ENCODE data around the gene SERTAD1.
A peak's percentile ranks its signal among the peaks of the same experiment; 100 is the strongest.

DNA sequence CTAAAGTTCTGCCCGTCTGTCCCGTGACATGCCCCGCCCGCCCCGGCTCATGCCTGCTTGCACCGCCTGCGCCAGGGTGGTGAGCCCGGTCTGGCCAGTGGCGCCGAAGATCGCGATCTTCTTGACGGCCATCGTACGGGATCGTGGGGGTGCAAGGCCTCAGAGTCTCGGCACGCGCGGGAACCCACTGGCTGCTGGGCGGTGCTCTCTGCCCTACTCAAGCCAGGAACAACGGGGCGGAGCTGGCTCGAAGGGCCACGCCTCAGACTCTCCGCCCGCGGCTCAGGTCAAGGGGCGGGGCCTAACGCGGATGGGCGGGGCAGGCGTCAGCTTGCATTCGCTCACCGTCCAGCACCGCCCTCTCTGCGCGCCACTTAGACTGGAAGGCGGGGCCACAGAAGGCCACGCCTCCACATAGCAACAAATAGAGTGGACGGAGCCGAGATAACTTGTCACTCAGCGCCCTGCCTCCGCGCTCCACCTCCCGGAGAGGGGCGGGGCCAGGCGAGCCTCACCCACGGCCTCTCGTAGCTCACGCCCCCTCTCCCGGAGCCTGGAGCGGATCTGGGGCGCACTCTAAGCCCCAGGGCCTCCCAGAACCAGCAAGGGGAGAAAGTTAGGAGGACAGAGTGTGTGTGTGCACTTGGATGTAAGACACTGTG lies 39.9 kb upstream of the SERTAD1 start, which contains the start of gene BLVRB:
- TF ChIP-seq POLR2A (IDR thresholded peaks at IDR 0.05) (peak in 2 of 4 donors; percentile 58 to 81), POLR2AphosphoS5 (IDR thresholded peaks at IDR 0.05) (peak; percentile 77 to 98 (median 96)), EP300 (IDR thresholded peaks at IDR 0.05) (no peak)
- TF ChIP-seq, protein P1, sequence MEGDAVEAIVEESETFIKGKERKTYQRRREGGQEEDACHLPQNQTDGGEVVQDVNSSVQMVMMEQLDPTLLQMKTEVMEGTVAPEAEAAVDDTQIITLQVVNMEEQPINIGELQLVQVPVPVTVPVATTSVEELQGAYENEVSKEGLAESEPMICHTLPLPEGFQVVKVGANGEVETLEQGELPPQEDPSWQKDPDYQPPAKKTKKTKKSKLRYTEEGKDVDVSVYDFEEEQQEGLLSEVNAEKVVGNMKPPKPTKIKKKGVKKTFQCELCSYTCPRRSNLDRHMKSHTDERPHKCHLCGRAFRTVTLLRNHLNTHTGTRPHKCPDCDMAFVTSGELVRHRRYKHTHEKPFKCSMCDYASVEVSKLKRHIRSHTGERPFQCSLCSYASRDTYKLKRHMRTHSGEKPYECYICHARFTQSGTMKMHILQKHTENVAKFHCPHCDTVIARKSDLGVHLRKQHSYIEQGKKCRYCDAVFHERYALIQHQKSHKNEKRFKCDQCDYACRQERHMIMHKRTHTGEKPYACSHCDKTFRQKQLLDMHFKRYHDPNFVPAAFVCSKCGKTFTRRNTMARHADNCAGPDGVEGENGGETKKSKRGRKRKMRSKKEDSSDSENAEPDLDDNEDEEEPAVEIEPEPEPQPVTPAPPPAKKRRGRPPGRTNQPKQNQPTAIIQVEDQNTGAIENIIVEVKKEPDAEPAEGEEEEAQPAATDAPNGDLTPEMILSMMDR (IDR thresholded peaks at IDR 0.05): no peak
